ENCODE measurements around the gene GOLGA6L24.
"Not testable (repeated sequence)": the region's sequence is repeated elsewhere in the genome, so short reads cannot be mapped to it uniquely, and the experiment has no call there.

The GOLGA6L24 gene

GRCh38 chr15:28357984-28358383 lies at the start of gene GOLGA6L24:
GOLGA6L24 (minus strand) TSS chr15:28358084; CDS start chr15:28358023, 61 bp downstream.
- DNase-seq (ENCODE audit: low read depth in 2 of 2), result not testable (repeated sequence)

- DNase-seq (ENCODE audit: low read depth in 2 of 2), result not testable (repeated sequence)
Measured at GRCh38 chr15:28402774-28403435, 45.0 kb upstream of the GOLGA6L24 start.

- not testable (repeated sequence) for DNase-seq (ENCODE audit: low read depth in 2 of 2)
Measured at GRCh38 chr15:28396022-28396421, 38.1 kb upstream of the GOLGA6L24 start.

GRCh38 chr15:28380053-28380452 lies 22.2 kb upstream of the GOLGA6L24 start:
- not testable (repeated sequence) for DNase-seq (ENCODE audit: low read depth in 2 of 2)

GRCh38 chr15:28378364-28378763 lies 20.5 kb upstream of the GOLGA6L24 start, which contains the start of gene GOLGA8F:
GOLGA8F (plus strand) TSS chr15:28378664; CDS start chr15:28378762, 98 bp downstream.
- not testable (repeated sequence) for DNase-seq (ENCODE audit: low read depth in 2 of 2)

GRCh38 chr15:28365502-28365901 lies 7.6 kb upstream of the GOLGA6L24 start:
- not testable (repeated sequence) for DNase-seq (ENCODE audit: low read depth in 2 of 2)

- not testable (repeated sequence) for DNase-seq (ENCODE audit: low read depth in 2 of 2)
Measured at GRCh38 chr15:28322129-28322588, 35.7 kb downstream of the GOLGA6L24 start, which contains the start of gene HERC2. HERC2 (minus strand) TSS chr15:28322179; CDS start chr15:28321433, 746 bp downstream.

- not testable (repeated sequence) for DNase-seq (ENCODE audit: low read depth in 2 of 2)
Measured at GRCh38 chr15:28321358-28322078, 36.4 kb downstream of the GOLGA6L24 start.

- not testable (repeated sequence) for DNase-seq (ENCODE audit: low read depth in 2 of 2)
Measured at GRCh38 chr15:28319725-28320124, 38.2 kb downstream of the GOLGA6L24 start.

GRCh38 chr15:28318828-28319227 lies 39.1 kb downstream of the GOLGA6L24 start:
- DNase-seq (ENCODE audit: low read depth in 2 of 2), result not testable (repeated sequence)

GRCh38 chr15:28318122-28318521 lies 39.8 kb downstream of the GOLGA6L24 start:
- DNase-seq (ENCODE audit: low read depth in 2 of 2), result not testable (repeated sequence)

- not testable (repeated sequence) for DNase-seq (ENCODE audit: low read depth in 2 of 2)
Measured at GRCh38 chr15:28316958-28317357, 40.9 kb downstream of the GOLGA6L24 start.

- DNase-seq (ENCODE audit: low read depth in 2 of 2), result not testable (repeated sequence)
Measured at GRCh38 chr15:28310454-28310853, 47.4 kb downstream of the GOLGA6L24 start.

GRCh38 chr15:28308718-28309117 lies 49.2 kb downstream of the GOLGA6L24 start:
- DNase-seq (ENCODE audit: low read depth in 2 of 2), result not testable (repeated sequence)
